ENCODE results near the gene XKR3. TPM values are rescaled to one million over a fixed set of nuclear protein-coding genes. Genes with fewer than 3 reads are reported as not detected.

Gene XKR3
- total RNA-seq, 2 experiments from 2014 or later = not detected

Other genes with a start within 250 kb of the XKR3 start
- not detected for gene CCT8L2, start 232.6 kb downstream of the XKR3 start, total RNA-seq
- gene GAB4, start 182.8 kb upstream of the XKR3 start, total RNA-seq = not detected